Neutrophil (primary cell): Measurements from ENCODE around the gene CACNA2D3.

Source experiments
- H3K27ac ChIP-seq: fragments of 200-600 bp; sonication (generic); 2 replicates; pipeline ENCODE4 v1.5.1; 2016; ENCODE audit warnings: mild to moderate bottlenecking, moderate library complexity
- H3K27me3 ChIP-seq: fragments of 200-600 bp; sonication (generic); 2 replicates; pipeline ENCODE4 v1.6.0; 2016; ENCODE audit warnings: mild to moderate bottlenecking
- H3K36me3 ChIP-seq: fragments of 200-600 bp; sonication (generic); 2 replicates; pipeline ENCODE4 v1.5.1; 2017
- H3K4me1 ChIP-seq, 2 experiments: fragments of 200-600 bp in 1 of 2; sonication (generic) in 1 of 2; 1 replicate in 1 of 2; 2 replicates in 1 of 2; pipeline versions ENCODE4 v1.5.1 to v1.6.1; 2013 to 2016; ENCODE audit warnings: low read depth in 1 of 2, low read length in 1 of 2, mild to moderate bottlenecking in 1 of 2, moderate library complexity in 1 of 2; ENCODE audit not compliant: control insufficient read depth in 1 of 2, insufficient read depth in 1 of 2
- H3K4me3 ChIP-seq, 2 experiments: fragments of 200-600 bp in 1 of 2; sonication (generic) in 1 of 2; 1 replicate in 1 of 2; 2 replicates in 1 of 2; pipeline ENCODE4 v1.5.1; 2013 to 2016; ENCODE audit warnings: low read depth in 1 of 2, low read length in 1 of 2, mild to moderate bottlenecking in 1 of 2, moderate library complexity in 1 of 2
- H3K9me3 ChIP-seq: fragments of 200-600 bp; sonication (generic); 2 replicates; pipeline ENCODE4 v1.5.1; 2016
- TF ChIP-seq, protein P1 (sequence below): fragments of 200-600 bp; sonication (generic); IDR thresholded peaks from 2 replicates; pipeline ENCODE4 v1.5.1; 2016; ENCODE audit warnings: antibody characterized with exemption

The CACNA2D3 gene

GRCh38 chr3:54665016-54665600, 542.8 kb downstream of the CACNA2D3 start:
- H3K9me3 ChIP-seq: no peaks in the 10 kb centered on the region
- H3K4me1 ChIP-seq: no peaks in the 10 kb centered on the region
- H3K4me3 ChIP-seq: no peak overlapping the region
- TF ChIP-seq, protein P1, sequence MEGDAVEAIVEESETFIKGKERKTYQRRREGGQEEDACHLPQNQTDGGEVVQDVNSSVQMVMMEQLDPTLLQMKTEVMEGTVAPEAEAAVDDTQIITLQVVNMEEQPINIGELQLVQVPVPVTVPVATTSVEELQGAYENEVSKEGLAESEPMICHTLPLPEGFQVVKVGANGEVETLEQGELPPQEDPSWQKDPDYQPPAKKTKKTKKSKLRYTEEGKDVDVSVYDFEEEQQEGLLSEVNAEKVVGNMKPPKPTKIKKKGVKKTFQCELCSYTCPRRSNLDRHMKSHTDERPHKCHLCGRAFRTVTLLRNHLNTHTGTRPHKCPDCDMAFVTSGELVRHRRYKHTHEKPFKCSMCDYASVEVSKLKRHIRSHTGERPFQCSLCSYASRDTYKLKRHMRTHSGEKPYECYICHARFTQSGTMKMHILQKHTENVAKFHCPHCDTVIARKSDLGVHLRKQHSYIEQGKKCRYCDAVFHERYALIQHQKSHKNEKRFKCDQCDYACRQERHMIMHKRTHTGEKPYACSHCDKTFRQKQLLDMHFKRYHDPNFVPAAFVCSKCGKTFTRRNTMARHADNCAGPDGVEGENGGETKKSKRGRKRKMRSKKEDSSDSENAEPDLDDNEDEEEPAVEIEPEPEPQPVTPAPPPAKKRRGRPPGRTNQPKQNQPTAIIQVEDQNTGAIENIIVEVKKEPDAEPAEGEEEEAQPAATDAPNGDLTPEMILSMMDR: no peak
- no peaks in the 10 kb centered on the region for H3K27me3 ChIP-seq
- H3K27ac ChIP-seq: no peak overlapping the region
- no peaks in the 10 kb centered on the region for H3K36me3 ChIP-seq

DNA sequence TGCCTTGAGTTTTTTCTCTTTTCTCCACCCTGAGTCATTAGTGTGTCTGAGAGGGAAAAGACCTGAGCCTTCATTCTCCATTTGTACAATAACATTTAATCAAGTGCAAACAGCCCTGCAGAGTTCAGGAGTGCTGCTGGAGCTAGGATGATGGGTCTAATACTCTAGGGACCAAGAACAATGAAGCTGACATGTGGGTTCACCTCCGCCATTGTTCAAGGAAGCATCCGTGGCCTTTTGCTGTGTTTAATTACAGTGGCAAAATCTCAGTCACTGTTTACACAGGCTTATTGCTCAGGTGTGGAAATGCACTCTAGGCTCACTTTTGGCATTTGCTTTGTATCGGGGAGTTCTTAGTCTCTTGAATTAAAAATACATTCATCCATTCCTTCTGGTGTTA, 545.9 kb downstream of the CACNA2D3 start:
- H3K27ac ChIP-seq: no peak overlapping the region
- no peaks in the 10 kb centered on the region for H3K9me3 ChIP-seq
- no peaks in the 10 kb centered on the region for H3K27me3 ChIP-seq
- no peak overlapping the region for H3K4me3 ChIP-seq
- TF ChIP-seq, protein P1: no peak
- no peaks in the 10 kb centered on the region for H3K4me1 ChIP-seq
- no peaks in the 10 kb centered on the region for H3K36me3 ChIP-seq

DNA sequence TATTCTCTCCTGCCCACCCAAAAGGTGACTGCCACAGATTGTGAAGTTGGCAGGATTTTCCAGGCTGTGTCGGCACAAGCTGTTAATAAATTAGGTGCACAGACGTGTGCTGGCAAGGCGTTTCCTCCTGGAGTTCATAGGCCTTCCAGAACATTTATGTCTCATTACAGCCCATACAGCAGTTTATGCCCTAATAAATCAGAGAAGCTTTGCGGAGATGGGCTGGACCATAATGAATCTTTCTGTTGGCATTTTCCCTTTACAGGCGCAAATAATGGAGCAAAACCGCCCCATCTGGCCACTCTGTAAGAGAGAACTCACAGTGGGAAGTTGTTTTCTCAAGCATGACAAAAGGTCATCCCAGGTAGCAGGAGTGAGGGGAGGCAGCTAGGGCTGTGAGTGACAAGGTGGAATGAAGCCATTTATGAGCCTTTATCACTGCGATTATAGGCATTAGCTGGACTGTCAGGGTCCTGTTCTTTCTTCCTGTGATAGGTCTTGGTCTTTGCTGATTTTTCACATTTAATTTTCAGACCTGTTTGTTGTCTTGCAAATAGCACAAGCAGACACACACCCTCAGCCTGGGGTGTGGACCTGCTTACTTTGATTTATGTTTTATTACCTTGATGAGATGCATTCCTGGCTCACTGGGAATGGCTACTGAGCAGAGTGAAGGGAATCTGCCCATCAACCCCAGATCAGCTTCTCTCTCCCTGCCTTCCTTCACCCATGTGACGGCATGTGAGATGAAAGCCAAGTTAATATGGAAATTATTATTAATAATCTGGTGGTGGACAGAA, 548.0 kb downstream of the CACNA2D3 start:
- TF ChIP-seq, protein P1: no peak
- no peaks in the 10 kb centered on the region for H3K36me3 ChIP-seq
- H3K4me3 ChIP-seq: no peak overlapping the region
- no peak overlapping the region for H3K27ac ChIP-seq
- no peaks in the 10 kb centered on the region for H3K4me1 ChIP-seq
- H3K27me3 ChIP-seq: no peaks in the 10 kb centered on the region
- no peaks in the 10 kb centered on the region for H3K9me3 ChIP-seq

DNA sequence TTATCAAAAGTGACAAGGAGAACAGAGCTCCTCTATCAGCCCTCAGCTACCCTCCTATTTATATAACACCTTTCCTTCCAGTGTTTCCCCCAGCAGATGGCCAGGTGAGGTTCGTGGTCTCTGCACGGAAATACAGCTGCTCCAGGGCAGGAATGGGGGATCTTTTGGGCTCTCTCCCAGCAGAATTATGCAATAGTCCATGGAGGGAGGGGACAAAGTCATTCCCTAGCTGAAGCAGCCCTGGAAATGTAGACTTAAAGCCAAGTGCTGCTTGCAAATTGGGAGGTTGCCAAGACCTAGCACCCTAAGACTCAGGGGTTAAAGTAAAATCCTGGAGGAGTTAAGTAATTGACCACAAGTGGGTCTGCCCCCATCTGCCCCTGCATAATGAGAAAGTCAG, 549.2 kb downstream of the CACNA2D3 start:
- Histone ChIP-seq H3K27ac (no peak overlapping the region), H3K27me3 (no peaks in the 10 kb centered on the region), H3K9me3 (no peaks in the 10 kb centered on the region), H3K36me3 (no peaks in the 10 kb centered on the region), H3K4me3 (no peak overlapping the region), H3K4me1 (no peaks in the 10 kb centered on the region)
- TF ChIP-seq, protein P1: no peak

- no peaks in the 10 kb centered on the region for H3K4me1 ChIP-seq
- H3K27me3 ChIP-seq: no peaks in the 10 kb centered on the region
- no peaks in the 10 kb centered on the region for H3K36me3 ChIP-seq
- H3K27ac ChIP-seq: no peak overlapping the region
- no peaks in the 10 kb centered on the region for H3K9me3 ChIP-seq
- H3K4me3 ChIP-seq: no peak overlapping the region
- TF ChIP-seq, protein P1: no peak
These were observed 553.7 kb downstream of the CACNA2D3 start for GRCh38 chr3:54676087-54676486.
